CD4-positive, alpha-beta T cell treated with Interleukin-4 for 1 hour (primary cell): ENCODE data around the gene PAM.
"Not testable (repeated sequence)": the region's sequence is repeated elsewhere in the genome, so short reads cannot be mapped to it uniquely, and the experiment has no call there.

ENCODE experiments used
- DNase-seq, 2 donors: peaks; one replicate each; pipeline ENCODE4 v3.0.0-alpha.2; 2020 to 2022

PAM gene

GRCh38 chr5:102946971-102947370 is 191.9 kb downstream of the PAM start:
- DNase-seq = no peak

- no peak for DNase-seq
These were observed 200.4 kb downstream of the PAM start for GRCh38 chr5:102955488-102955887.

GRCh38 chr5:102956599-102956998 is 201.5 kb downstream of the PAM start:
- DNase-seq = no peak

GRCh38 chr5:102957141-102957540 is 202.0 kb downstream of the PAM start:
- DNase-seq = no peak

- DNase-seq = no peak
These were observed 203.4 kb downstream of the PAM start for GRCh38 chr5:102958481-102959011.

GRCh38 chr5:102959055-102959454 is 203.9 kb downstream of the PAM start:
- DNase-seq = no peak

- no peak for DNase-seq
These were observed 206.6 kb downstream of the PAM start for GRCh38 chr5:102961671-102962070.

GRCh38 chr5:102965653-102966052 is 210.5 kb downstream of the PAM start:
- DNase-seq = no peak

- no peak for DNase-seq
These were observed 214.5 kb downstream of the PAM start for GRCh38 chr5:102969641-102970040.

GRCh38 chr5:102971676-102972293 is 216.7 kb downstream of the PAM start:
- DNase-seq = peak in 1 of 2 donors; percentile 17

- no peak for DNase-seq
These were observed 219.1 kb downstream of the PAM start for GRCh38 chr5:102974177-102974576.

GRCh38 chr5:102975045-102975444 is 219.9 kb downstream of the PAM start:
- DNase-seq = no peak

- DNase-seq = no peak
These were observed 220.5 kb downstream of the PAM start for GRCh38 chr5:102975457-102976182.

GRCh38 chr5:102981957-102982635 is 227.0 kb downstream of the PAM start:
- no peak for DNase-seq

- DNase-seq = no peak
These were observed 231.0 kb downstream of the PAM start for GRCh38 chr5:102986074-102986473.

- no peak for DNase-seq
These were observed 233.4 kb downstream of the PAM start for GRCh38 chr5:102988459-102988858.

GRCh38 chr5:102991802-102992201 is 236.7 kb downstream of the PAM start:
- DNase-seq = no peak

- no peak for DNase-seq
These were observed 241.0 kb downstream of the PAM start for GRCh38 chr5:102996011-102996575.

- no peak for DNase-seq
These were observed 243.1 kb downstream of the PAM start for GRCh38 chr5:102998224-102998623.

- no peak for DNase-seq
These were observed 244.1 kb downstream of the PAM start for GRCh38 chr5:102999191-102999590.

- DNase-seq = not testable (repeated sequence)
These were observed 244.5 kb downstream of the PAM start for GRCh38 chr5:102999621-103000020.

GRCh38 chr5:103000089-103000488 is 245.0 kb downstream of the PAM start:
- DNase-seq = no peak

GRCh38 chr5:103003872-103004271 is 248.8 kb downstream of the PAM start:
- DNase-seq = no peak

- DNase-seq = no peak
These were observed 250.2 kb downstream of the PAM start for GRCh38 chr5:103005276-103005675.
